HepG2 (cell line): Measurements from ENCODE around the gene KCNMA1. TPM values are rescaled to one million over a fixed set of nuclear protein-coding genes. Genes with fewer than 3 reads are reported as not detected.

Experiments
- ATAC-seq: fragments of 200-7000 bp; cut with Tn5 transposase; 3 replicates; pipeline ENCODE4 v1.9.1; 2020; ENCODE audit warnings: mild to moderate bottlenecking, moderate library complexity
- BruUV-seq: library from RNA; stranded (reverse); fragments of 400-500 nt; replicated peaks from 2 replicates; lab custom pipeline; 2021; lab: Mats Ljungman, UMichigan
- CTCF ChIA-PET: fragments of 300-600 bp; formaldehyde crosslinking; extraction: SDS; loops from one replicate; lab custom pipeline; 2021; ENCODE audit warnings: low total read pairs, inconsistent platforms, low intra/inter-chr PET ratio; lab: Yijun Ruan, JAX
- POLR2A ChIA-PET: fragments of 350-600 bp; sonication (Branson Sonifier 250); formaldehyde crosslinking; loops from one replicate; lab custom pipeline; 2020; ENCODE audit warnings: antibody characterized with exemption, inconsistent platforms; lab: Yijun Ruan, JAX
- DNase-seq: peaks from one replicate; pipeline ENCODE4 v3.0.0-alpha.2; 2015; ENCODE audit warnings: low spot score
- FAIRE-seq: peaks from 3 replicates; lab custom pipeline; 2011; peaks lifted over from hg19 to GRCh38; lab: Jason Lieb, UNC
- H2AFZ ChIP-seq: one replicate; pipeline ENCODE4 v1.6.1; 2011; ENCODE audit warnings: low read length, inconsistent platforms
- H3K27ac ChIP-seq: fragments of 300-600 bp; 3 replicates; pipeline ENCODE4 v1.8.0; 2011; ENCODE audit warnings: mixed run types, mild to moderate bottlenecking, mixed read lengths, low read length, inconsistent platforms; ENCODE audit not compliant: insufficient read depth; ENCODE audit errors: extremely low read length
- H3K27me3 ChIP-seq, 2 experiments: fragments of 200-600 bp in 1 of 2; 2 replicates in 1 of 2; 3 replicates in 1 of 2; pipeline versions ENCODE4 v1.6.0 to v1.8.0; 2011; ENCODE audit warnings: low read length in 2 of 2, mild to moderate bottlenecking in 2 of 2, moderate library complexity in 2 of 2, inconsistent platforms in 1 of 2; ENCODE audit not compliant: insufficient read depth in 2 of 2, control insufficient read depth in 1 of 2
- H3K36me3 ChIP-seq, 2 experiments: fragments of 200-600 bp in 1 of 2; replicated peaks in 1 of 2; 2 replicates in 1 of 2; 3 replicates in 1 of 2; pipeline versions ENCODE4 v1.5.1 to v1.8.0; 2011; ENCODE audit warnings: low read length in 2 of 2, inconsistent platforms in 1 of 2; ENCODE audit not compliant: insufficient read depth in 2 of 2, control insufficient read depth in 1 of 2
- H3K4me1 ChIP-seq: 2 replicates; pipeline ENCODE4 v1.5.1; 2012; ENCODE audit warnings: low read length, inconsistent platforms; ENCODE audit not compliant: insufficient read depth
- H3K4me2 ChIP-seq: 2 replicates; pipeline ENCODE4 v1.6.0; 2011; ENCODE audit warnings: low read depth, low read length, inconsistent platforms
- H3K4me3 ChIP-seq, 3 experiments: fragments of 200-600 bp in 1 of 3; sonication (generic), shearing (Covaris generic) in 1 of 3; replicated peaks in 1 of 3; 2 replicates each; pipeline ENCODE4 v1.5.1; 2011 to 2016; ENCODE audit warnings: low read length in 3 of 3, inconsistent platforms in 2 of 3, low read depth in 2 of 3, mild to moderate bottlenecking in 2 of 3, control low read depth in 1 of 3, mixed read lengths in 1 of 3; ENCODE audit not compliant: insufficient read depth in 1 of 3
- H3K79me2 ChIP-seq: one replicate; pipeline ENCODE4 v1.6.1; 2011; ENCODE audit warnings: low read length, inconsistent platforms; ENCODE audit not compliant: insufficient read depth
- H3K9ac ChIP-seq: 2 replicates; pipeline ENCODE4 v1.6.0; 2011; ENCODE audit warnings: mild to moderate bottlenecking, low read depth, low read length, inconsistent platforms; ENCODE audit not compliant: insufficient read depth
- H3K9me3 ChIP-seq: 2 replicates; pipeline ENCODE4 v1.5.1; 2012; ENCODE audit warnings: mild to moderate bottlenecking, low read length
- H4K20me1 ChIP-seq: 2 replicates; pipeline ENCODE4 v1.6.0; 2011; ENCODE audit warnings: inconsistent platforms, mild to moderate bottlenecking, low read length, moderate library complexity; ENCODE audit not compliant: insufficient read depth
- ARNT ChIP-seq: fragments of 450-650 bp; IDR thresholded peaks from 2 replicates; pipeline ENCODE4 v1.6.1; 2017
- GLI4 ChIP-seq: sonication (generic); formaldehyde crosslinking; IDR thresholded peaks from 2 replicates; pipeline ENCODE4 v1.5.1; 2020; ENCODE audit warnings: missing genetic modification reagents, mild to moderate bottlenecking, moderate library complexity, borderline replicate concordance
- NFRKB ChIP-seq: fragments of 450-650 bp; IDR thresholded peaks from 2 replicates; pipeline ENCODE4 v1.6.1; 2017
- RBFOX2 ChIP-seq: fragments of 200-400 bp; formaldehyde crosslinking; IDR thresholded peaks from 2 replicates; pipeline ENCODE4 v1.6.1; 2017; ENCODE audit warnings: low read depth, mild to moderate bottlenecking, low read length
- SRY ChIP-seq: sonication (generic); formaldehyde crosslinking; IDR thresholded peaks from 2 replicates; pipeline ENCODE4 v1.8.0; 2022; ENCODE audit warnings: mild to moderate bottlenecking, missing genetic modification reagents
- ZSCAN21 ChIP-seq: sonication (generic); formaldehyde crosslinking; IDR thresholded peaks from 2 replicates; pipeline ENCODE4 v1.8.0; 2022; ENCODE audit warnings: mild to moderate bottlenecking, missing genetic modification reagents, moderate library complexity, borderline replicate concordance
- WGBS: methylation state at CpG from one replicate; pipeline ENCODE4 v1.1.6; 2017; ENCODE audit warnings: low lambda C conversion rate; 5-methylcytosine and 5-hydroxymethylcytosine counted together
- in situ Hi-C: cut with HindIII; loops from 2 replicates; pipeline ENCODE4 v1.10.0; 2017; ENCODE audit warnings: low pct_unique_long_range_greater_than_20kb; ENCODE audit not compliant: extremely low pct_ligation_motif_present
- intact Hi-C: fragments of 100-400 bp; cut with micrococcal nuclease; formaldehyde crosslinking; loops from one replicate; pipeline ENCODE4 v1.10.0; 2022; ENCODE audit not compliant: unreplicated experiment
- polyA plus RNA-seq, 8 experiments: library from polyadenylated mRNA; depleted of rRNA in 3 of 8; stranded (reverse) in 7 of 8; unstranded in 1 of 8; fragments of >200 nt; fragmentation: Illumina TruSeq in 4 of 8; extraction: Trizol in 4 of 8; gene quantifications; 2 replicates each; pipeline versions ENCODE4 v1.2.1 to v1.2.3, GENCODE V29; 2011 to 2016; ENCODE audit warnings: low read depth in 4 of 8, missing spikeins in 1 of 8, mixed read lengths in 1 of 8; ENCODE audit not compliant: insufficient read depth in 1 of 8
- total RNA-seq, 5 experiments: library from RNA; depleted of rRNA; stranded (reverse); fragments of >200 nt; fragmentation: Illumina TruSeq; extraction: Trizol; gene quantifications; 2 replicates each; pipeline ENCODE4 v1.2.3, GENCODE V29; 2016; ENCODE audit warnings: low read depth in 1 of 5
- TF ChIP-seq, protein P1 (sequence below): sonication (generic); formaldehyde crosslinking; IDR thresholded peaks from 2 replicates; pipeline ENCODE4 v1.9.0; 2021; ENCODE audit warnings: missing genetic modification reagents, borderline replicate concordance
- TF ChIP-seq, protein P2 (sequence below): sonication (generic); formaldehyde crosslinking; IDR thresholded peaks from 2 replicates; pipeline ENCODE4 v1.4.0; 2020; ENCODE audit warnings: mild to moderate bottlenecking, missing genetic modification reagents

KCNMA1 gene
- total and polyA plus RNA-seq, 2 of the 13 experiments (the other 11 are each of a cell fraction or from before 2014, with no cell fraction given): 0.02 TPM; not detected in 1

DNA sequence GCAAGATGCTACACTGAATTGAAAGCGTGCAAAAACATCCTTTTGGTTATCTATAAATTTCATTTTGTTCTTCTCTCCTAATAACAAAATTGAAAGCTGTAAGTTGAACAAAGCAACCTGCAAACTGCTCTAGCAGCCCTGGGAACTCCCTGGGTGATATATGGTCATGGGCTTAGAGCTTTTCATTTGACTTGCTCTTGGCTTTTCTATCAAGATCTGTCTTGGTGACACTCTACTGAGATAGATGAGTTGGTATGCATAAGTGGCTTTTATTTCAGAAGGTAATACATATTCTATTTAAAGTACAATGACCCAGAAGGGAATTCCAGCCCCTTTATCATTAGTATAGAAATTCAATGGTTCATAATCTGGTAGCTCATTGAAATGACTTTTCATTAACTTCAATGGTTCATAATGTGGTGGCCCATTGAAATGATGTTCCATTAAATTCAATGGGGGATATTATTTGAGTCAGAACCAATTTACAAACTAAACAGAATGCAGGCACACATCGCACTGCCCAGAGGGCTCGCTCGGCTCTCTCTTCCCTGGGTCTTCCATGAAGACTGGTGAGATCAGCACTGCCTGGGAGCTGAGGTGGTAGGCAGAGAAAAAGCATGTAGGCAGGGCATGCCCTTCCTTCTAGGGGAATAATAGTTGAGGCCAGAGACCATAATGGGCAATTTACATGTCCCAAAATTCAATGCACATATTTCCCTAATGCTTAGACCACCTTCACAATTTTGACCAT, 10.1 kb upstream of the KCNMA1 start:
- BruUV-seq: no TSS peak
- TF ChIP-seq, protein P1, sequence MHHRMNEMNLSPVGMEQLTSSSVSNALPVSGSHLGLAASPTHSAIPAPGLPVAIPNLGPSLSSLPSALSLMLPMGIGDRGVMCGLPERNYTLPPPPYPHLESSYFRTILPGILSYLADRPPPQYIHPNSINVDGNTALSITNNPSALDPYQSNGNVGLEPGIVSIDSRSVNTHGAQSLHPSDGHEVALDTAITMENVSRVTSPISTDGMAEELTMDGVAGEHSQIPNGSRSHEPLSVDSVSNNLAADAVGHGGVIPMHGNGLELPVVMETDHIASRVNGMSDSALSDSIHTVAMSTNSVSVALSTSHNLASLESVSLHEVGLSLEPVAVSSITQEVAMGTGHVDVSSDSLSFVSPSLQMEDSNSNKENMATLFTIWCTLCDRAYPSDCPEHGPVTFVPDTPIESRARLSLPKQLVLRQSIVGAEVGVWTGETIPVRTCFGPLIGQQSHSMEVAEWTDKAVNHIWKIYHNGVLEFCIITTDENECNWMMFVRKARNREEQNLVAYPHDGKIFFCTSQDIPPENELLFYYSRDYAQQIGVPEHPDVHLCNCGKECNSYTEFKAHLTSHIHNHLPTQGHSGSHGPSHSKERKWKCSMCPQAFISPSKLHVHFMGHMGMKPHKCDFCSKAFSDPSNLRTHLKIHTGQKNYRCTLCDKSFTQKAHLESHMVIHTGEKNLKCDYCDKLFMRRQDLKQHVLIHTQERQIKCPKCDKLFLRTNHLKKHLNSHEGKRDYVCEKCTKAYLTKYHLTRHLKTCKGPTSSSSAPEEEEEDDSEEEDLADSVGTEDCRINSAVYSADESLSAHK (CRISPR knock-in tag): no peak
- TF ChIP-seq ARNT (no peak), SRY (CRISPR knock-in tag) (no peak), NFRKB (no peak), ZSCAN21 (no peak), GLI4 (CRISPR knock-in tag) (no peak), RBFOX2 (no peak)
- TF ChIP-seq, protein P2, sequence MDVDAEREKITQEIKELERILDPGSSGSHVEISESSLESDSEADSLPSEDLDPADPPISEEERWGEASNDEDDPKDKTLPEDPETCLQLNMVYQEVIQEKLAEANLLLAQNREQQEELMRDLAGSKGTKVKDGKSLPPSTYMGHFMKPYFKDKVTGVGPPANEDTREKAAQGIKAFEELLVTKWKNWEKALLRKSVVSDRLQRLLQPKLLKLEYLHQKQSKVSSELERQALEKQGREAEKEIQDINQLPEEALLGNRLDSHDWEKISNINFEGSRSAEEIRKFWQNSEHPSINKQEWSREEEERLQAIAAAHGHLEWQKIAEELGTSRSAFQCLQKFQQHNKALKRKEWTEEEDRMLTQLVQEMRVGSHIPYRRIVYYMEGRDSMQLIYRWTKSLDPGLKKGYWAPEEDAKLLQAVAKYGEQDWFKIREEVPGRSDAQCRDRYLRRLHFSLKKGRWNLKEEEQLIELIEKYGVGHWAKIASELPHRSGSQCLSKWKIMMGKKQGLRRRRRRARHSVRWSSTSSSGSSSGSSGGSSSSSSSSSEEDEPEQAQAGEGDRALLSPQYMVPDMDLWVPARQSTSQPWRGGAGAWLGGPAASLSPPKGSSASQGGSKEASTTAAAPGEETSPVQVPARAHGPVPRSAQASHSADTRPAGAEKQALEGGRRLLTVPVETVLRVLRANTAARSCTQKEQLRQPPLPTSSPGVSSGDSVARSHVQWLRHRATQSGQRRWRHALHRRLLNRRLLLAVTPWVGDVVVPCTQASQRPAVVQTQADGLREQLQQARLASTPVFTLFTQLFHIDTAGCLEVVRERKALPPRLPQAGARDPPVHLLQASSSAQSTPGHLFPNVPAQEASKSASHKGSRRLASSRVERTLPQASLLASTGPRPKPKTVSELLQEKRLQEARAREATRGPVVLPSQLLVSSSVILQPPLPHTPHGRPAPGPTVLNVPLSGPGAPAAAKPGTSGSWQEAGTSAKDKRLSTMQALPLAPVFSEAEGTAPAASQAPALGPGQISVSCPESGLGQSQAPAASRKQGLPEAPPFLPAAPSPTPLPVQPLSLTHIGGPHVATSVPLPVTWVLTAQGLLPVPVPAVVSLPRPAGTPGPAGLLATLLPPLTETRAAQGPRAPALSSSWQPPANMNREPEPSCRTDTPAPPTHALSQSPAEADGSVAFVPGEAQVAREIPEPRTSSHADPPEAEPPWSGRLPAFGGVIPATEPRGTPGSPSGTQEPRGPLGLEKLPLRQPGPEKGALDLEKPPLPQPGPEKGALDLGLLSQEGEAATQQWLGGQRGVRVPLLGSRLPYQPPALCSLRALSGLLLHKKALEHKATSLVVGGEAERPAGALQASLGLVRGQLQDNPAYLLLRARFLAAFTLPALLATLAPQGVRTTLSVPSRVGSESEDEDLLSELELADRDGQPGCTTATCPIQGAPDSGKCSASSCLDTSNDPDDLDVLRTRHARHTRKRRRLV: no peak
- Histone ChIP-seq H3K4me1 (peaks cover 7% of the 10 kb centered on the region), H4K20me1 (no peaks in the 10 kb centered on the region), H3K79me2 (no peaks in the 10 kb centered on the region), H3K4me2 (no peak overlapping the region), H3K27me3 (no peaks in the 10 kb centered on the region; a peak in 1 of 5 replicates), H3K9me3 (no peaks in the 10 kb centered on the region), H3K36me3 (no peaks in the 10 kb centered on the region), H2AFZ (no peak overlapping the region), H3K27ac (no peak overlapping the region), H3K9ac (no peak overlapping the region), H3K4me3 (no peak overlapping the region)
- DNase-seq (no peak), FAIRE-seq (no peak), ATAC-seq (no peak)
- POLR2A ChIA-PET: no interaction called here
- CTCF ChIA-PET: no interaction called here
- intact Hi-C loops (no loop called here), in situ Hi-C loops (loop anchor here (10.0 kb wide), 1 partner anchor 153 kb away; no protein-coding TSS in a partner anchor)
- 57% methylated on average over 4 of the region's 4 CpGs for WGBS
